NCI-H226 (cell line): ENCODE measurements around the gene TUB.

Experiments used
- DNase-seq: peaks from one replicate; pipeline ENCODE4 v3.0.0-alpha.2; 2015

TUB gene

DNA sequence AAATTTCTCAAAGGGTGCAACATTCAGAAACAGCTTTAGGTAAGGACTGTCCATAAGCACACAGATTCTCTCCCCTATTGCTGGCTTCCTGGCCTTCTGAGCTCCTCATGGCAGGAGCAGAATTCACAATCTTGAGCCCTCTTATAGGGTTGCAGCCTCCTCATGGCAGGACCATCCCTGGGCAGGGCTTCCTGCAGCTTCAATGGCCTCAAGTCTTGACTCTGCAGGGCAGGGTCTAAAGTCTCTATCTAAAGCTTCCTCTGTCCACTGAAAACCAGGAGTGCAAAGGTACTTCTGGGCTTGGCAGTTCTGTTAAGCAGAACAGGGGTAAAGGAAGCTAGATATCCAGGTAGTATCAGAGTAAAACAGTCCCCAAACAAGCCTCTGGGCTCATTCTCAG is 28.7 kb downstream of the TUB start:
- DNase-seq = no peak

DNA sequence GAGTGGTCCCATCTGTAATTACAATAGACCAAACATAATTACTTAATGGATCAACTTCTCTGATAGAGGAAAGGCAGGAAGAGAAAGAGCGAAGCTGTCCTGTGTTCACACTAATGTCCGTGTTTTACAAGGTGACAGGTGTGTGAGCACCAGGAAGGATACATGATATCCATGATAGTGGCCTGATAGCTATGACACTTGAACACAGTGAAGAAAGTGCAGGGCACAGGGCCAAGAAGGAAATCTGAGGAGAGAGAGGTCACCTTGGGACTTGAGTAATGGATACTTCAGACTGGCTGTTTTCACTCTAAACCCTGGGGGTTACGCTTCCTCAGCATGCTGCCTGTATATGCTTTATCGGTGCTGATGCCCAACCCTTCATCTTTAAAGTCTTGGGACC is 29.4 kb downstream of the TUB start:
- DNase-seq = no peak

DNA sequence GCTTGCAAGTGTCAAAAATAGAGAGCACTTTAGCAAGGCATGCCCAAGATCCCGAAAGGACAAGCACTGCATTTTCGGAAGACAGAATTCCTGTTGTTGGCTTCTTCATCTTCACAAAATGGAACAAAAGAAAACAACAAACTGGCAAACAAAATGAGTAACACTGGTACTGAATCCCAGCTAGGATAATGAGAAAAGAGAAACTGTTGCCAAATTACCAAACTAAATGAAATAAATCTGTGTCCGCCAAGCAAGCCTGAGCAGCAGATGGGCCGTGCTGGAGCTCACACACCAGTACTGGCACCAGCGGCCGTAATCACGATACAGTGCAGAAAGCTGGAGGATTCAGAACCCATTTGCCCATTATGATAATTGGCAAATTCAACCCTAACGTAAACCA is 30.6 kb downstream of the TUB start:
- DNase-seq = no peak

DNA sequence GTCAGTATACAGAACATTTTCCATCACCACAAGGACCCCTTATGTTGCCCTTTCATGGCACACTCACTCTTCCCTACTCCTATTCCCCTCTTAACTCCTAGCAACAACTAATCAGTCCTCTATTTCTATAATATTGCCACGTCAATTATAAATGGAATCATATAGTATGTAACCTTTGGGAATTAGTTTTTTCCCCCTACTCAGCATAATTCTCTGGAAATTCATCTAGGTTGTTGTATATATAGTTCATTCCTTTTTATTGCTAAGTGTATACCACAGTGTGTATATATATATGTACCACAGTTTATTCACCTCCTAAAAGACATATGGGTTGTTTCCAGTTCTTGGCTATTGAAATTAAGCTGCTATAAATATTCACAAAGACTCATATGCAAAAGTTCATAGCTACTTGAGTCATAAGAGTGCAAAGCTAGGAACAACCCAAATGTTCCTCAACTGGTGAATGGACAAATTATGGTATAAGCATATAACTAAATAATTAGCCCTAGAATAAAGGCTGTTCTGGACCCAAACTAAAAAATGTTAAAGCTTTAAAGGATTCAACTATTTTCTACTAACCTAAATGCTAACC is 41.3 kb downstream of the TUB start:
- no peak for DNase-seq

DNA sequence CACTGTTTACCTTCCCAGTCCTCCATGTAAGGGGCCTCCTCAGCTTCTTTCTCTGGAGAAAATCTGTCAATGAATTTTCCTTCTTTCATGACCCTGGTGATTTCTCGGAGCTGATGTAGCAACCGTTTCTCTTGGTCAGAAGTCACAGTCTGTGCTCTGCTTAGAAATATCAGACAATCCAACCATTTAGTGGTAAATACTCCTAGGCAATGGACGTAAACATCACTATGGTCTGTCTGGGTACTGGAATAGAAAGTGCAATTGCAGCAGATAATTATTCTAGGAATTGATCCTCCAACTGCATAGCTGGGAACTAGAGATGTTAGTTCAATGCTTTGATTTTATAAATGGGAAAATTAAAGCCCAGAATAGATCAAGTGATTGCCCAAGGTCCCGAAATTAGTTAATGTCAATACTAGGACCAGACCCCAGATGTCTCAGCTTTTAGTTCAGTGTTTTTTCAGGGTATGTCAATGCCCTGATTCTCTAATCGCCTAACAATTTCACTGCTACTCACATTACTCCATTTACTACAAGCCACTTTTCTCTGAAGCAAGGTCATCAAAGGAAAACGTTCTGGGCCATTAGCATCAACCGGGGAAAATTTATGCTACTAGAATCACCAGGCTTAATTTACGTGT is 45.8 kb downstream of the TUB start:
- no peak for DNase-seq

DNA sequence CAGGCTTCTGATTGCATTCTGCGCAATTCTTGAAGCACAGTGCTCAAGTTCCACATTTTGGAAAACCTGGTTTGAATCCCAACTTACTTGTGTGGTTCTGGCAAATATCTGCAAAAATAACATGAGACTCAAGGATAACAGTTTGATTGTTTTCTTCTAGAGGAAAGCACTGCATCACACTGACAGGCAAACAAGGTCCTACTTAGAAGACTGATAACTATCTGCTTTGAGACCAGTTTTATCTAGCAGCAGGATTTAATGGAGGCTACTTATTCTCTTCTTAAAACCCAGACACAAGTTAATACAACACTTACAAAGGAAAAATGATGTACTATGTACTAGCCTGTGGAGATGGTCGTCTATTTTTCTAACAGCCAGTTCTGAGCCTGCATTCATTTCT is 46.4 kb downstream of the TUB start:
- DNase-seq = no peak

DNA sequence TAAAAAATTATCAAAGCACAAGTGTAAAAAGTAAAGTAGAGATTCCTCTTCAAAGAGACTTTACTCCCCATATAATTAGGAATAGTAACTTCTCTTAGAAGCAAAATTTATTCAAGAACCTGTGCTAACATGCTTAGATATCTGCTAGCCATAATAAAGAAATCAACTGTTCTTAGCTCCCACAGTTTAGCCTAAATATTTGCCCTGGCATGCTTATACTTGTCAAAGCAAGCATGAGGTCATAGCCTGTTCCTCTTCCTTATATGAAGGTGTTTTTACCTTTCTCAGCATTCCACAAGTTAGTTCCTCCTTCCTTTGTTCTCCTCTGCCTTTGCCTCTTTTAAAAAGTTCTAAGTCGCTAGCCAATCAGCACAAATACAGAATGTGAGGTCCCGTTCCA is 57.5 kb downstream of the TUB start:
- DNase-seq = no peak

DNA sequence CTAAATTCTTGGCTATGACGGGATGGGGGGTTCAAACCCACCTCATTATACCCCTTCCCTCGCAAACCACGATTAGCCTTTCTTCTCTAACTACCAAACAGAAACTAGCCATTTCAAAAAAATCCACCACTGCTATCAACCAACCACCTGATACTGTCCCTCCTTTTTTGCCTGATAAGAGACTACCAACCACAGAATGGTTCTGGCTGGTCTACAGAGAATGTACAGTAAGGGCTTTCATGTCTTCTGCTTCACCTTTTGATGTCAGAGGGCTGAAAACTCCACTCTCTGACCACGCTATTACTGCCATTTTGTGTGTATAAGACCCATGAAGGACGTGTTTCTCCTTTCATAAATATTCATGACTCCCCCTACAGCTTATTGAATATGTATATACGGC is 68.7 kb downstream of the TUB start:
- no peak for DNase-seq
